ENCODE data around the gene TMSB10. TPM values are rescaled to one million over a fixed set of nuclear protein-coding genes. Genes with fewer than 3 reads are reported as not detected.

TMSB10 gene
- total RNA-seq, result 6,105 and 8,586 TPM in 2 replicates

GRCh38 chr2:84905181-84906107, at the start of gene TMSB10:
Gene TMSB10 (plus strand): TSS chr2:84905656.

GRCh38 chr2:84880645-84881521, 24.6 kb upstream of the TMSB10 start, which contains the start of gene TRABD2A:
Gene TRABD2A (minus strand): TSS chr2:84881084. CDS start chr2:84881039, 45 bp downstream.

Other genes with a start within 250 kb of the TMSB10 start
- gene TRABD2A, start 24.6 kb upstream of the TMSB10 start, total RNA-seq, result 4.0 and 4.7 TPM in 2 replicates
- 66.9 and 101 TPM in 2 replicates for gene KCMF1, start 65.5 kb downstream of the TMSB10 start, total RNA-seq
- 5.1 and 5.2 TPM in 2 replicates for gene TCF7L1, start 227.7 kb downstream of the TMSB10 start, total RNA-seq